ENCODE results near the gene DCLRE1B. TPM values are rescaled to one million over a fixed set of nuclear protein-coding genes. Genes with fewer than 3 reads are reported as not detected.

The DCLRE1B gene
- total and polyA plus RNA-seq, 2 donors = 2.9 to 7.6 TPM

- peaks cover 39 to 59% of the 10 kb centered on the region in 2 donors for H3K36me3 ChIP-seq (ENCODE audit: control insufficient read depth in 2 of 2, insufficient read depth in 2 of 2, low read length in 1 of 2)
Measured at GRCh38 chr1:113895098-113895497, 10.0 kb upstream of the DCLRE1B start.

GRCh38 chr1:113895961-113896360, 9.2 kb upstream of the DCLRE1B start:
- peaks cover 42 to 66% of the 10 kb centered on the region in 2 donors for H3K36me3 ChIP-seq (ENCODE audit: control insufficient read depth in 2 of 2, insufficient read depth in 2 of 2, low read length in 1 of 2)
- WGBS = 98% methylated on average over 8 of the region's 8 CpGs
- H3K9me3 ChIP-seq (ENCODE audit: control insufficient read depth in 2 of 2, insufficient read depth in 1 of 2, low read length in 1 of 2) = no peaks in the 10 kb centered on the region
- H3K4me1 ChIP-seq (ENCODE audit: control insufficient read depth in 2 of 2, insufficient read depth in 2 of 2, low read length in 2 of 2) = no peaks in the 10 kb centered on the region
- H3K4me3 ChIP-seq (ENCODE audit: low read length in 2 of 2) = no peak overlapping the region
- no peaks in the 10 kb centered on the region for H3K27me3 ChIP-seq (ENCODE audit: control insufficient read depth in 2 of 2, insufficient read depth in 1 of 2, low read length in 1 of 2)
- no peak for DNase-seq (ENCODE audit: low read depth in 6 of 9, low spot score in 9 of 9)
- H3K27ac ChIP-seq (ENCODE audit: low read depth in 1 of 2, low read length in 1 of 2) = no peak overlapping the region

More at GRCh38 chr1:113895098-113895497, 10.0 kb upstream of the DCLRE1B start:
- H3K9me3 ChIP-seq (ENCODE audit: control insufficient read depth in 2 of 2, insufficient read depth in 1 of 2, low read length in 1 of 2) = no peaks in the 10 kb centered on the region
- DNase-seq (ENCODE audit: low read depth in 6 of 9, low spot score in 9 of 9) = no peak
- 97% methylated on average over 6 of the region's 6 CpGs for WGBS
- no peak overlapping the region for H3K4me3 ChIP-seq (ENCODE audit: low read length in 2 of 2)
- H3K27ac ChIP-seq (ENCODE audit: low read depth in 1 of 2, low read length in 1 of 2) = no peak overlapping the region
- no peaks in the 10 kb centered on the region for H3K27me3 ChIP-seq (ENCODE audit: control insufficient read depth in 2 of 2, insufficient read depth in 1 of 2, low read length in 1 of 2)
- no peaks in the 10 kb centered on the region for H3K4me1 ChIP-seq (ENCODE audit: control insufficient read depth in 2 of 2, insufficient read depth in 2 of 2, low read length in 2 of 2)

DNA sequence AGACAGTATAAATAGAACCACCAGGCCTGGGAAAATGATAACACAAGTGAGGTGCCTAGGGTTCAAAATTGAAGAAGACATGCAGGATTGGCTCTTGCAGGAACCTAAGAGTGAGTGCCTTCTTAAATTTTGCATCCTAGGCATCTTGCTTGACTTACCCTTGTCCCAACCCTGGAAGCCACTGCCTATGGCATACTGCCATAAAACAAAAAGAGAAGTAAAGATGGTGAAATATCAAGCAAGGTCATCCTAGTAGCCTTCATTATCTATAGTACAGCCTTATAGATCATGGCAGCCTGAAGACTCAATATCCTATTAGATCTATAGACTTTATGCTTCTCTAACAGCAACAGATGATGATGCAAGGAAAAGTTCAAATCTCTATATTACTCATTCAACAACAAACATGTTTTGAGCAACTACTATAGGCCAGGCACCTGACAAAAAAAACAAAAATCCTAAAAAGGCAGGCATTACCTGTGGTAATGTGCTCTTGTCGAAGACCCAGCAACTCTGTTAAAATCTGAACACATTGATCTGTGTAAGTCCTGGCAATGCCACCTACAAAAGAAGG, 6.8 kb upstream of the DCLRE1B start:
- DNase-seq (ENCODE audit: low read depth in 6 of 9, low spot score in 9 of 9) = no peak
- H3K27ac ChIP-seq (ENCODE audit: low read depth in 1 of 2, low read length in 1 of 2) = no peak overlapping the region
- H3K4me1 ChIP-seq (ENCODE audit: control insufficient read depth in 2 of 2, insufficient read depth in 2 of 2, low read length in 2 of 2) = peaks cover under 1 to 4% of the 10 kb centered on the region in 2 donors
- H3K4me3 ChIP-seq (ENCODE audit: low read length in 2 of 2) = no peak overlapping the region
- peaks cover 51 to 78% of the 10 kb centered on the region in 2 donors for H3K36me3 ChIP-seq (ENCODE audit: control insufficient read depth in 2 of 2, insufficient read depth in 2 of 2, low read length in 1 of 2)
- 97% methylated on average over 1 of the region's 1 CpG for WGBS
- no peaks in the 10 kb centered on the region for H3K9me3 ChIP-seq (ENCODE audit: control insufficient read depth in 2 of 2, insufficient read depth in 1 of 2, low read length in 1 of 2)
- no peaks in the 10 kb centered on the region for H3K27me3 ChIP-seq (ENCODE audit: control insufficient read depth in 2 of 2, insufficient read depth in 1 of 2, low read length in 1 of 2)

DNA sequence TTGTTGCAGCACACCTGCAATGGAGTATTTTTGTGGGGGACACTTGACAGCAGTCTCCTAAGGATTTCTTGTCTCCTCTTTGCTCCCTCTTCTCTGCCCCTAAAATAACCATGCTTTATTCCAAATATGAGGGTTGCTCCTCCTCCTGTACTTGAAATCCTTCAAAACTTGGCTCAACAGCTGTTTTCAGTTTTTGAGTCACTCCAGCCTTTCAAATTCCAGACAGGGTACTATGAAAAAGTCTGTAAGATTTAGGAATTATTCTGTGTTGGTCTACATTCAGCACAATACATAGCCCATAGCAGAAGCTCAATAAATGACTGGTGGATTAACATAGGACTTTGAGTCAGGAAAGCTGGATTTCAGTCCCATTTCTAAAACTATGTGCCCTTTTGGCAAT, 6.0 kb upstream of the DCLRE1B start:
- peaks cover 8 to 12% of the 10 kb centered on the region in 2 donors for H3K4me1 ChIP-seq (ENCODE audit: control insufficient read depth in 2 of 2, insufficient read depth in 2 of 2, low read length in 2 of 2)
- H3K36me3 ChIP-seq (ENCODE audit: control insufficient read depth in 2 of 2, insufficient read depth in 2 of 2, low read length in 1 of 2) = peaks cover 51 to 75% of the 10 kb centered on the region in 2 donors
- no peak for DNase-seq (ENCODE audit: low read depth in 6 of 9, low spot score in 9 of 9)
- H3K4me3 ChIP-seq (ENCODE audit: low read length in 2 of 2) = no peak overlapping the region
- no peak overlapping the region for H3K27ac ChIP-seq (ENCODE audit: low read depth in 1 of 2, low read length in 1 of 2)
- H3K9me3 ChIP-seq (ENCODE audit: control insufficient read depth in 2 of 2, insufficient read depth in 1 of 2, low read length in 1 of 2) = no peaks in the 10 kb centered on the region
- H3K27me3 ChIP-seq (ENCODE audit: control insufficient read depth in 2 of 2, insufficient read depth in 1 of 2, low read length in 1 of 2) = no peaks in the 10 kb centered on the region

DNA sequence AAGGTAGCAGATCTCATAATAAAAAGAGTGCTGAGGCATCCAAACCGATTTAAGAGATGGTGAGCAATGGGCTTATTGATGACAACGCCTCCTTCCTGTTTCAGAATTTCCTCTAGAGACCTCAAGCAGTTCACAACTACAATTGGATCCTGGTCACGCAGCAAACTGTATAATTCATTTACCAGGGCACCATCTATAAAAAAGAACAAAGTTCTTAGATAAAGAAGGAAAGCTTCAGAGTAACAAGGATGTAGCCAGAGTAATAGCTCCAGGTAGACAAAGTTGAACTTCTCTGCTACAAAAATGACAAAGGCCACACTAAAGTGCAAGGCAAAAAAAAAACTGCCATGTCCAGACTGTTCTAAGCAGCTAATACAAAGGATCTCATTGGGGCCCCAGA, 3.9 kb upstream of the DCLRE1B start:
- Histone ChIP-seq H3K27ac (ENCODE audit: low read depth in 1 of 2, low read length in 1 of 2) (no peak overlapping the region), H3K36me3 (ENCODE audit: control insufficient read depth in 2 of 2, insufficient read depth in 2 of 2, low read length in 1 of 2) (peaks cover 40 to 54% of the 10 kb centered on the region in 2 donors), H3K4me1 (ENCODE audit: control insufficient read depth in 2 of 2, insufficient read depth in 2 of 2, low read length in 2 of 2) (peaks cover 12 to 17% of the 10 kb centered on the region in 2 donors), H3K27me3 (ENCODE audit: control insufficient read depth in 2 of 2, insufficient read depth in 1 of 2, low read length in 1 of 2) (no peaks in the 10 kb centered on the region), H3K9me3 (ENCODE audit: control insufficient read depth in 2 of 2, insufficient read depth in 1 of 2, low read length in 1 of 2) (no peaks in the 10 kb centered on the region), H3K4me3 (ENCODE audit: low read length in 2 of 2) (no peak overlapping the region)
- WGBS = 96% methylated on average over 3 of the region's 3 CpGs
- DNase-seq (ENCODE audit: low read depth in 6 of 9, low spot score in 9 of 9) = no peak

- WGBS = 21% methylated on average over 7 of the region's 7 CpGs
- peak overlapping the region; percentile 83 to 88 for H3K4me3 ChIP-seq (ENCODE audit: low read length in 2 of 2)
- H3K4me1 ChIP-seq (ENCODE audit: control insufficient read depth in 2 of 2, insufficient read depth in 2 of 2, low read length in 2 of 2) = peaks cover 18% of the 10 kb centered on the region in 2 donors
- peak overlapping the region; percentile 91 to 93 for H3K27ac ChIP-seq (ENCODE audit: low read depth in 1 of 2, low read length in 1 of 2)
- peak in 3 of 9 donors; percentile 12 to 51 (median 24) for DNase-seq (ENCODE audit: low read depth in 6 of 9, low spot score in 9 of 9)
- no peaks in the 10 kb centered on the region for H3K9me3 ChIP-seq (ENCODE audit: control insufficient read depth in 2 of 2, insufficient read depth in 1 of 2, low read length in 1 of 2)
- H3K36me3 ChIP-seq (ENCODE audit: control insufficient read depth in 2 of 2, insufficient read depth in 2 of 2, low read length in 1 of 2) = peaks cover 35 to 43% of the 10 kb centered on the region in 2 donors
- H3K27me3 ChIP-seq (ENCODE audit: control insufficient read depth in 2 of 2, insufficient read depth in 1 of 2, low read length in 1 of 2) = no peaks in the 10 kb centered on the region
Measured at GRCh38 chr1:113903501-113904292, 1.4 kb upstream of the DCLRE1B start.

- under 1% methylated on average over 11 of the region's 11 CpGs for WGBS
- DNase-seq (ENCODE audit: low read depth in 6 of 9, low spot score in 9 of 9) = no peak
- peak overlapping the region; percentile 91 to 93 for H3K27ac ChIP-seq (ENCODE audit: low read depth in 1 of 2, low read length in 1 of 2)
Measured at GRCh38 chr1:113904293-113904673, 843 bp upstream of the DCLRE1B start.

GRCh38 chr1:113905435-113905861, 322 bp downstream of the DCLRE1B start:
- H3K4me1 ChIP-seq (ENCODE audit: control insufficient read depth in 2 of 2, insufficient read depth in 2 of 2, low read length in 2 of 2) = peaks cover 18% of the 10 kb centered on the region in 2 donors
- H3K36me3 ChIP-seq (ENCODE audit: control insufficient read depth in 2 of 2, insufficient read depth in 2 of 2, low read length in 1 of 2) = peaks cover 21 to 40% of the 10 kb centered on the region in 2 donors
- peak in 3 of 9 donors; percentile 19 to 37 (median 30) for DNase-seq (ENCODE audit: low read depth in 6 of 9, low spot score in 9 of 9)
- no peaks in the 10 kb centered on the region for H3K27me3 ChIP-seq (ENCODE audit: control insufficient read depth in 2 of 2, insufficient read depth in 1 of 2, low read length in 1 of 2)
- H3K4me3 ChIP-seq (ENCODE audit: low read length in 2 of 2) = peak overlapping the region; percentile 83 to 88
- peak overlapping the region in 1 of 2 donors; percentile 78 for H3K27ac ChIP-seq (ENCODE audit: low read depth in 1 of 2, low read length in 1 of 2)
- WGBS = under 1% methylated on average over 17 of the region's 17 CpGs
- no peaks in the 10 kb centered on the region for H3K9me3 ChIP-seq (ENCODE audit: control insufficient read depth in 2 of 2, insufficient read depth in 1 of 2, low read length in 1 of 2)

More at GRCh38 chr1:113904293-113904673, 843 bp upstream of the DCLRE1B start:
- Histone ChIP-seq H3K4me3 (ENCODE audit: low read length in 2 of 2) (peak overlapping the region; percentile 83 to 88), H3K9me3 (ENCODE audit: control insufficient read depth in 2 of 2, insufficient read depth in 1 of 2, low read length in 1 of 2) (no peaks in the 10 kb centered on the region), H3K4me1 (ENCODE audit: control insufficient read depth in 2 of 2, insufficient read depth in 2 of 2, low read length in 2 of 2) (peaks cover 18% of the 10 kb centered on the region in 2 donors), H3K27me3 (ENCODE audit: control insufficient read depth in 2 of 2, insufficient read depth in 1 of 2, low read length in 1 of 2) (no peaks in the 10 kb centered on the region), H3K36me3 (ENCODE audit: control insufficient read depth in 2 of 2, insufficient read depth in 2 of 2, low read length in 1 of 2) (peaks cover 31 to 42% of the 10 kb centered on the region in 2 donors)

- H3K9me3 ChIP-seq (ENCODE audit: control insufficient read depth in 2 of 2, insufficient read depth in 1 of 2, low read length in 1 of 2) = no peaks in the 10 kb centered on the region
- DNase-seq (ENCODE audit: low read depth in 6 of 9, low spot score in 9 of 9) = no peak
- no peak overlapping the region for H3K27ac ChIP-seq (ENCODE audit: low read depth in 1 of 2, low read length in 1 of 2)
- no peak overlapping the region for H3K4me3 ChIP-seq (ENCODE audit: low read length in 2 of 2)
- no peaks in the 10 kb centered on the region for H3K27me3 ChIP-seq (ENCODE audit: control insufficient read depth in 2 of 2, insufficient read depth in 1 of 2, low read length in 1 of 2)
- peaks cover 5 to 7% of the 10 kb centered on the region in 2 donors for H3K4me1 ChIP-seq (ENCODE audit: control insufficient read depth in 2 of 2, insufficient read depth in 2 of 2, low read length in 2 of 2)
- 96% methylated on average over 6 of the region's 6 CpGs for WGBS
- H3K36me3 ChIP-seq (ENCODE audit: control insufficient read depth in 2 of 2, insufficient read depth in 2 of 2, low read length in 1 of 2) = peaks cover 23 to 43% of the 10 kb centered on the region in 2 donors
Measured at GRCh38 chr1:113912594-113913311, 7.6 kb downstream of the DCLRE1B start.
